LHCN-M2 (cell line): ENCODE results near the gene TESK1. TPM values are rescaled to one million over a fixed set of nuclear protein-coding genes. Genes with fewer than 3 reads are reported as not detected.

Source experiments
- DNase-seq: peaks from one replicate; pipeline ENCODE4 v3.0.0-alpha.2; 2012; ENCODE audit warnings: low read depth
- polyA plus RNA-seq: library from polyadenylated mRNA; unstranded; fragments of >200 nt; gene quantifications from one replicate; pipeline ENCODE4 v1.2.1, GENCODE V29; 2012; ENCODE audit warnings: missing spikeins
- total RNA-seq: library from RNA; depleted of rRNA; stranded (reverse); fragments of >200 nt; gene quantifications from 2 replicates; pipeline ENCODE4 v1.2.3, GENCODE V29; 2014; rRNA removed

The TESK1 gene, protein sequence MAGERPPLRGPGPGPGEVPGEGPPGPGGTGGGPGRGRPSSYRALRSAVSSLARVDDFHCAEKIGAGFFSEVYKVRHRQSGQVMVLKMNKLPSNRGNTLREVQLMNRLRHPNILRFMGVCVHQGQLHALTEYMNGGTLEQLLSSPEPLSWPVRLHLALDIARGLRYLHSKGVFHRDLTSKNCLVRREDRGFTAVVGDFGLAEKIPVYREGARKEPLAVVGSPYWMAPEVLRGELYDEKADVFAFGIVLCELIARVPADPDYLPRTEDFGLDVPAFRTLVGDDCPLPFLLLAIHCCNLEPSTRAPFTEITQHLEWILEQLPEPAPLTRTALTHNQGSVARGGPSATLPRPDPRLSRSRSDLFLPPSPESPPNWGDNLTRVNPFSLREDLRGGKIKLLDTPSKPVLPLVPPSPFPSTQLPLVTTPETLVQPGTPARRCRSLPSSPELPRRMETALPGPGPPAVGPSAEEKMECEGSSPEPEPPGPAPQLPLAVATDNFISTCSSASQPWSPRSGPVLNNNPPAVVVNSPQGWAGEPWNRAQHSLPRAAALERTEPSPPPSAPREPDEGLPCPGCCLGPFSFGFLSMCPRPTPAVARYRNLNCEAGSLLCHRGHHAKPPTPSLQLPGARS
- total RNA-seq, result 21.7 and 26.8 TPM in 2 replicates
- 37.5 TPM for polyA plus RNA-seq

DNA sequence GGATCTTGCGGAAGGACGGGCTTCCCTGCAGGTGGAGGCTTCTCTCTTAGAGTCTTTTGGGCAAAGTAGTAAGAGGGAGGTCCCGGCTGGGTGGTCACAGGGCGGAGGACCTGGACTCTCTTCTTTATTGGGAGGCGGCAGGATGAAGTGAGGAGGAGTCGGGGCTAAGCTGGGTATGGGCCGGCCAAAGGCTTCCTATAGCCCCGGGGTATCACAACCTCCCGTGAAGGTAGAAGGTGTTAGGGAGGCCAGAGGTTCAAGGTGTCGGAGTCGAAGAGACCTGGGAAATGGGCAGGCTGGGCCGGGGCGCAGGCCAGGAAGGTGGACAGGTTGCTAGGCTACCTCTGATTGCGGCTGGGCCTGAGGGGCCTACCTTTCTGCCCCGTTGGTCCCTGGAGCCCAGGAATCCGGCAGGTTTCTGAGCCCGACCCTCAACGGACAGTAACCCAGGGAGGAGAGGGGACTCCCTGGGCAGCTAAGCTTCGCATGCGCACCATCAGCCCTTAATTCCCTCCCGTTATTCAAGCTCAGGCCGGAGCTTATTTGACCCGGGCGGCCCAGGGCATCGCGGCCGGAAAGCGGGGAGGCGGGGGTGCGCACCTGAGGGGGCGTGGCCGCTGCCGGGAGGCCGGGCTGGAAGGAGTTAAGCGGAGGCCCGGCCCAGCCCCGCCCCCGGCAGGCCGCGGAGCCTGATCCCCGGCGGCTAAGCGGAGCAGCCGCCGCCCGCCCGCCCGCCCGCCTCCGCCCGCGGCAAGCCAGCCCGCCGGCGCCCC is at the start of gene TESK1:
TSS of gene TESK1 (plus strand) at position 685 of the 773 bp plus-strand sequence. CDS start 358 bp downstream, outside the sequence.
- DNase-seq, result peak; percentile 52

DNA sequence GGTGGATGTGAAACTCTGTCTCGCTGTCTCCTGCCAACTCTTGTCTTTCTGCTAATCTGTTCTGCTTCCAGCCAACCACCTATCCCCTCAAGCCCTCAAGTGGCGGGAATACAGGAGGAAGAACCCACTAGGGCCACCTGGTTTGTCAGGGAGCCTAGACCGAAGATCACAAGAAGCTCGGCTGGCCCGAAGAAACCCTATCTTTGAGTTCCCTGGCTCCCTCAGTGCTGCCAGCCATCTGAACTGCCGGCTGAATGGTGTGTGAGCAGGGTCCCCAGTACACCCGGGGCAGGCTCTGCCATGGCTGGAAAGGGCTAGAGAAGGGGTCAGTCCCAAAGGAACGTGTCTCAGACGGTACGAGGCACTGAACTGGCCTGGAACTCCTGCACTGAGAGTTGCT is 49.2 kb upstream of the TESK1 start:
- DNase-seq, result no peak

DNA sequence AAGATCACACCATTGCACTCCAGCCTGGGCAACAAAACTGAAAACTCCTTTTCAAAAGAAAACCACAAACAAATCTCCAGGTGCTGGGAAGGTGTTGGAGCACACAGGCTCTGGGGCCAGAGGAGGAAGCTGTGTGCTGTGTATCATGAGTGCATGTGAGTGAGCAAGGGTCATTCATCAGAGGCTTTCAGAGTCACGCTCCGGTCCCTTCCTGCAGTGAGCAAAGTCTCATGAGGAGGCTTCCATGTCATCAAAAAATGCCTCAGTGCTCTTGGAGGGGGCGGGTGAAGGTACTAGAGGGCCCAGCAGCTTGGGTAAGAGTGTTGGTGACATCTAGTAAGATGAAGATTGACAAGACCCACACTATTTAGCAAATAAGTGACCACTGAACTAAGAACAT is 48.3 kb upstream of the TESK1 start:
- DNase-seq, result no peak

DNA sequence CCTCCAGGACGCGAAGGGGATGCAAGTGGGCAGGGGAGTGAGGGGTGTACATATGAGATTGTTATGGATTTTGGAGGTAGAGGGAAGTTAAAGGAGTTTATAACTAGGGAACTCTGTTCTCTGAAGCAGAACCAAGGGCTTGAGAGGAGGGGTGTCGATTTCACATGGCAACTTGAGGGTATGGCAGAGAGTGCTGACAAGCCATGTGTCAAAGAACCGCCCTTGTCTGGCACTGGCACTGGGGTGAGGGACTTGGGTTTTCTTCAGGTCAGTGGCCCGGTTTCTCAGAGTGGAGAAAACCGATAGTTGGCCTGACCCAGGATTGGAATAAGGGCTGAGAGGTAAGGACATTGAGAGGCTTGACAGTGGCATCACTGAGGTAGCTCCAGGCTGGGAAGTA is 47.7 kb upstream of the TESK1 start:
- DNase-seq, result no peak

DNA sequence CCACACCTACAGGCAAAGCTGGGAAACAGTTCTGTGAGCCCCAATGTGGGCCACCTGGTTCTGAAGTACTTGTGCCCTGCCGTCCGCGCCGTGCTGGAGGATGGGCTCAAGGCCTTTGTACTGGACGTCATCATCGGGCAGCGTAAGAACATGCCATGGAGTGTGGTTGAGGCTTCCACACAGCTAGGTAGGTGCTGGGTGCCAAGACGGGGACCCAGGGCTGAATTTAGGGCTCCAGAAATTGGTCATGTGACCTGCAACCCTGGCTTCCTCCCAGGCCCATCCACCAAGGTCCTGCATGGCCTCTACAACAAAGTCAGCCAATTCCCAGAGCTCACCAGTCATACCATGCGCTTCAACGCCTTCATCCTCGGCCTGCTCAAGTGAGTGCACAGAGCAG is 46.9 kb upstream of the TESK1 start:
- no peak for DNase-seq

DNA sequence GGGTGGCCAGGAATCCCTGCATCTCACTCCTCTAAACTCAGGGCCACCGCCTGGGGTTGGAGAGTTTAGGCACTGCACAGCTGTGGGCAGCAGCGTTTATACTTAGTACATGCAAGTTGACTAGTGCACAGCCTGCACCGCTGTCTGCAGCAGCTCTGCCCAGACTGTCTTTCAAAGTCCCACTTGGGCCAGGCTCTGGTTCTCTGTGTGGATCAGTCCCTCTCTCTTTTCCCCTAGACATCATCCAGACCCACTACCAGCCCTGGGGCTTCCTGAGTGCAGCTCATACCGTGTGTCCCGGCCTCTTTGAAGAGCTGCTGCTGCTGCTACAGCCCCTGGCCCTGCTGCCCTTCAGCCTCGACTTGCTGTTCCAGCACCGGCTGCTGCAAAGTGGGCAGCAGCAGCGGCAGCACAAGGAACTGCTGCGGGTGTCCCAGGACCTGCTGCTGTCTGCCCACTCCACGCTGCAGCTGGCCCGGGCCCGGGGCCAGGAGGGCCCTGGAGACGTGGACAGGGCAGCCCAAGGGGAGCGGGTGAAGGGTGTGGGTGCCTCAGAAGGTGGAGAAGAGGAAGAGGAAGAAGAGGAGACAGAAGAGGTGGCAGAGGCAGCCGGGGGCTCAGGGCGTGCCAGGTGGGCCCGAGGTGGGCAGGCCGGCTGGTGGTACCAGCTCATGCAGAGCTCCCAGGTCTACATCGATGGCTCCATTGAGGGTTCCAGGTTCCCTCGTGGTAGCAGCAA is 45.1 kb upstream of the TESK1 start:
- no peak for DNase-seq

DNA sequence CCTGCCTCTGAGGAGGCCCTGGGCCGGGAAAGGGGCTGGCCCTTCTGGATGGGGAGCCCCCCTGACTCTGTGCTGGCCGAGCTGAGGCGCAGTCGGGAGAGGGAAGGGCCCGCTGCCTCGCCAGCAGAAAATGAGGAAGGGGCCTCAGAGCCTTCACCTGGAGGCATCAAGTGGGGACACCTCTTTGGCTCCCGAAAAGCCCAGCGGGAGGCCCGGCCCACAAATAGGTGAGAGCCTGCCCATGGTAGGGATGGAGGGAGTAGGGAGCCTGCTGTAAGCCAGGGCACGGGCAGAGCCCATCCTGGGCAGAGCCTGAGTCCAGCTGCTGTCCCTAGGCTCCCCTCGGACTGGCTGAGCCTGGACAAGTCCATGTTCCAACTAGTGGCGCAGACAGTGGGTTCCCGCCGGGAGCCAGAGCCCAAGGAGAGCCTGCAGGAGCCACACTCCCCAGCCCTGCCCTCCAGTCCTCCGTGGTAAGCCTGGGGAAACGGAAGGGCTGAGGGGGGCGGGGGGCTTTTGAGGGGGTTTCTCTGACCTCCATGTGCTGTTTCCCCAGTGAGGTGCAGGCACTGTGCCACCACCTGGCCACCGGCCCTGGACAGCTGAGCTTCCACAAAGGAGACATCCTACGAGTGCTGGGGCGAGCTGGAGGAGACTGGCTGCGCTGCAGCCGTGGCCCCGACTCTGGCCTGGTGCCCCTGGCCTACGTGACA is 44.3 kb upstream of the TESK1 start:
- DNase-seq, result no peak

DNA sequence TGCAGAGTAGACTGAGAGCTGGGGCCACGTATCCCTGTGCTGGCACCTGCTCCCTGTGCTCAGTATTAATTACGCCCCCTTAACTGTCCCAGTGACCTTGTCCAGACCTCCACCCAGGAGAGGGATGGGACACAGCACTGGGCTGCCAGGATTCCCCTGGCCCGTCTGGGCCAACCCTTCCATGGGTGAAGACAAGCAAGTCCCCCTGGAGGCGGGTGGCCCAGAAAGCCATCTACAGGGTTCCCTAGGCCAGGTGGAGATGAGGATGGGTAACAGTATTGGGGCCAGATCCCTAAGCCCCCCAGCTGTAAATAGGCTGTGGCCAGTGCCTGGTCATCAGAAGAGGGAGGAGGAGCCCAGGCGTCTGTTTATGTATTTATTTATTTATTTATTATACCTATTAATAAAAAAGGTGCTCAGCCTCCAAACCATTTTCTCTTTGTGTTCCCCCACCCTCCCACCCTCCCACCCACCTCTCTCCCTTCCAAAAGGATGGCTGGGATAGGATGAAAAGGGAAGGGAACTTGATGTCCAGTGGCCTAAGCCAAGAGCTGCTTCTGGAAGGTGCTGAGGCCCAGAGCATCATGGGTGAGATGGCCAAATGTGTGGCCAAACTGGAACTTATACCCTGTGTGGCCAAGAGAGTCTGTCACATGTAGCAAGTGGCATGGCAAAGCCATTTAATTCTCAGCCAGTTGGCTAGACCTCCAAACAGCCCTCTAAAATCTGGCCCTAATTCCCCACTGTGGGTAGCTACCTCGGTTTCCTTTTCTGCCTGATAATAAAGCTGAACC is 43.4 kb upstream of the TESK1 start:
- no peak for DNase-seq

DNA sequence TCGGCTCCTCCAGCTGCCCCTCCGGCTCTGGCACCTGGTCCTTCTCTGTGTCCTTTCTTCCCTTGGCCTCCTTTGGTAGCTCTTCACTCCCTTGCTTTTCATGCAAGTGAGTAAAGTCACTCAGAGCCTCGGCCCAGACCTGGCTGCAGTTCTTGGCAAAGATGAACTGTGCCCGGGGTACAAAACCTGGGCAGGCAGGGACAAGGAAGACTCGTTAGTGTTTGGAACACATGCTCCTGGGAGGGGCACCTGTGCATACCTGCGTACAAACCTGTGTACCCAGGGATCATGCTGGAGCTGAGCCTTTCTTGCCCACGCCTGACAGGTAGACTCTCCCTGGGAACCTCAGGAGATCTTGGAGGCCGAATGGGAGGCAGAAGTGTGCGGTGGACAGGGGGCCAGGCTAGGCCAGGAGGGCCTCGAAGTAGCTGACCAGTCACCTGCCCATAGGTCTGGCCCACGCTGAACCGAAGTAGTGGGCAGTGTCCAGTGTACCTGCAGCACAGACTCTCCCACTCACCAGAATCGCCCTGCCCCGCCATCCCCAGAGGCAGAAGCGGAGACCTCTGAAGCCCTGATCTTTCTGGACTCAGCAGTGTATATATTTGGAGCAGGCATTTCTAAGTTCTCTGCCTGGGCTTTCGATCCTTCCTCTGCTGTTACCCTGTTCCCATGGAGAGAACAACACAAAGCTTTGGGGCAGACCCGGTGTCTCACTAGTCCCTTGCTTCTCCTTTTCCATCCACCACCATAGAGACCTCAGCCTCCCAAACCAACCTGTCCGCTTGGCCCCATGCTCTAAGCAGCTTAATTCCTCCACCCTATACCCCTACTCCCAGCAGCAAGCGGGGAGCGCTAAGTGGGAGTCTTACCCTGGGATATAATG is 41.9 kb upstream of the TESK1 start:
- DNase-seq, result no peak

DNA sequence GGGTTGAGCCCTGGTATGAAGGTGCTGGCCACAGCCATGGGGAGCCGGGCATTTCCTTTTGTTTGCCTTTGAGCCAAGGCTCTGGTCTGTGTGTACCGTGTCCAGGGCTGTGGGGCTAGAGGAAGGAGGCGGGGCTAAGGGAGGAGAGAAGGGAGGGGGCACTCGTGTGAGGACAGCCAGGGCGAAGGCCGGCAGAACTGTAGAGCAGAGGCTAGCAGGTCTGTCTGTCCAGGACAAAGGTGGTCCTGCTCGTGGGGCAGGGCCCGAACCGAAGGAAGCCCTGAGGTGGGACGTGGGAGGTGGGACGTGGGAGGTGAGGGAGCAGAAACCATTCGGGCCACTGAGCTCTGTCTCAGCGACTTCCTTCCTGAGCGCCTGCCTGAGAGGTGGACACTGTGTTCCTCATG is 41.3 kb upstream of the TESK1 start:
- no peak for DNase-seq

DNA sequence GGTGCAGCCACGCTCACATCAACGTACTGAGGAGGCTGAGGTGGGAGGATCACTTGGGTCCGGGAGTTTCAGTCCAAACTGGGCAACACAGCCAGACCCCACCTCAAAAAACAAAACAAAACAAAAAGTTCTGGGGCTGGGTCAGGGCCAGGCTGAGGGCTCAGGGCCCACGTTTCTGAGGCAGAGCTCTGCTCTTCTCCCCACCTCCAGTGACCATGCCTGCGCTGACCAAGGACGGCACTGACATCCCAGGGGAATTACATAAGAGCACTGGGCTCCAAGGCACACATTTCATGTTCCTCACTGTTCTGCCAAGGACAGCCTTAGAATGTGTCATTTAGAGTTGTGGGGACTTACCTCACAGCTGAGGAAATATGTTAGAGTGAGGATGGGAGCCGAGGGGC is 40.4 kb upstream of the TESK1 start:
- peak; percentile 31 for DNase-seq

DNA sequence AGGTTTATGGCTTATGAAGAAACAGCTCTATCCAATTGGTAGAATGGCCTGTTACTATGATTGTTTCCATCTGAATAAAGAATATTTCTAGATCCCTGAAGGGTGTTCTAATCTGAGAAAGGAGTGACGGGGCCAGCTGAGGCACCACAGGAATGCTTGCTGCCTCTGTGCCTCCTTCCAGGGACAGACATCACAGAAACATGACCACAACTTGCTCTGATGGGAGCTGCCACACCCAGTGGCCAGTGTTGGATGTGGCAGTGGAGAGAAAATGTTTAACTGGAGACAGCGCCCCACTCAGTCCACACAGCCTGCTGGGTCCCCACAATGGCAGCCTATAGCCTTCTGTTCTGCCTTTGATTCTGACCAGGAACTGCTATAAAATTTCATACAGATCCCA is 38.6 kb upstream of the TESK1 start:
- peak; percentile 96 for DNase-seq

DNA sequence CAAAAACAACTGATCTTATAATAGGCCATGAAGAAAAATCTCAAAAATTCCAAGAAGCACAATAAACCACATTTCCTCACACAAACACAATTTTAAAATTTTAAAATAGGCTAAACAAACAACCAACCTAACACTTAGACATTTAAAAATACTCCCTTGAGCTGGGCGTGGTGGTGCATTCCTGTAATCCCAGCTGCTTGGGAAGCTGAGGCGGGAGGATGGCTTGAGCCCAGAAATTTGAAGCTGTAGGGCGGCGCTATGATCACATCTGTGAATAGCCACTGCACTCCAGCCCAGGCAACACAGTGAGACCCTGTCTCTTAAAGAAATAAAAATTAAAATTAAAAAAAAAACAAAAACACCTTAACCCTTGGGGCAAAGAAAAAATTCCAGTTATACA is 36.9 kb upstream of the TESK1 start:
- DNase-seq, result peak; percentile 63

DNA sequence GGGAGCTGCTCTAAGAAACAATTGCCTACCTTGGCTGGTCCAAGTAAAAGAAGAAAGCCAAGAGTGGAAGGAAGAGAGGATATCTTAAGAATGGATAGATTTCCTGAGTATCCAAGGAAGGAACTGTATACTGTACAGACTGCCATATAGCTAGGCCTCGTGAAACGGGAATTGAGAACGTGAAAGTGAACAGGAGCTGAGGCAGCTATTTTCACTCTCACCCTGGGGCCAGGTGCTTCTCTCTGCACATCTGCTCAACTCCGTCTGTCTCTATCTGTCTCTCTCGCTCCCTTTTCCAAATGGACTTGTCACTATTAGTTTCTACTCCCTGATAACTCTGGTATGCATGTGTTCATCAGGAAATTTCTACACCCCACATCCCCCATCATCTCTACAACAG is 35.9 kb upstream of the TESK1 start:
- DNase-seq, result no peak

DNA sequence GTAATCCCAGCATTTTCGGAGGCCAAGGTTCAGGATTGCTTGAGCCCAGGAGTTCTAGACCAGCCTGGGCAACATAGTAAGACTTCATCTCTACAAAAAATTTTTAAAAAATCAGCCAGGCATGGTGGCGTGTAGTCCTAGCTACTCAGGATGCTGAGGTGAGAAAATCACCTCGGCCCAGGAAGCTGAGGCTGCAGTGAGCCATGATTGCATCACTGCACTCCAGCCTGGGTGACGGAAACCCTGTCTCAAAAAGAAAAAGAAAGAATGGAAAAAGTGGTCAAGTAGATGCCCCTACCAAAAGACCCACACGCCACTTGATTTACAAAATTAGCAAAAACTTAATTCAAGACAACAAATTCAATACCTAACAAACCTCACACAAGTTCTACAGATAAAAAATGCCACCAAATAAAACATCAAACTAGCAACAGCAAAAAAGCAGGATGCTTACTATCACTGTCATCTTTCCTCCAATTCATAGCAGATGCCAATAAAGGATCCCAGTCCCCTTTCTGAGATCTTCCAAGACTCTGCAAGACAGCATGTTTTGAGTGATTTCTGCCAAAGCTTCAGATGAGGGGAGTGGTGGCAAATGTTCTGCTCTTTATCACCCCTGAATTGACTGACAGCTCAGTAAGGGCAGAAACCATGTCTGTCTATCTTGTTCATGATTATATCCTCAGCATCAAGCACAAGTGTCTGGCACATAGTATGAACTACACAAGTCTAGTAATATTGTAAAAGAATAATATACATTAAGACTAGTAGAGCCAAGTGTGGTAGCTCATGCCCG is 34.2 kb upstream of the TESK1 start:
- DNase-seq, result no peak

DNA sequence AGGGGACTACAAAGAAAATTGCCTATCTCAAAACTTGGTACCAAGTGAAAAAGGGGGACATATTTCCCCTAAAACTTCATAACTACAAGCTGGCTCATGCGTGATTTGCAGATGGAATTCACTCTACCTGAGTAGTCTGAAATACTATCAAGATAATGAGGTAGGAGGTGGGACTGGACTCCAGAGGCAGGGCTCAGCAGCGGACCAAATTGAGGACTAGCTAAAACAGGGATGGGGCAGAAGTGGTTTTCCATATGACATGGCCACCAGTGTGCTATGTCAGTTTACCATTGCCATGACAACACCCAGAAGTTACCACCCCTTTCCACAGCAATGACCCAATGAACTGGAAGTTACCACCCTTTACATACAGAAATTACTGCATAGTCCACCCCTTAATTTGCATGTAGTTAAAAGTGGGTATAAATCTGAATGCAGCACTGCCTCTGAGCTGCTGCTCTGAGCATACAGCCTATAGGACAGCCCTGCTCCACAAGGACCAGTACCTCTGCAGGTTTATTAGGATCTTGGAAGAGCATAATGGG is 30.4 kb upstream of the TESK1 start:
- no peak for DNase-seq

DNA sequence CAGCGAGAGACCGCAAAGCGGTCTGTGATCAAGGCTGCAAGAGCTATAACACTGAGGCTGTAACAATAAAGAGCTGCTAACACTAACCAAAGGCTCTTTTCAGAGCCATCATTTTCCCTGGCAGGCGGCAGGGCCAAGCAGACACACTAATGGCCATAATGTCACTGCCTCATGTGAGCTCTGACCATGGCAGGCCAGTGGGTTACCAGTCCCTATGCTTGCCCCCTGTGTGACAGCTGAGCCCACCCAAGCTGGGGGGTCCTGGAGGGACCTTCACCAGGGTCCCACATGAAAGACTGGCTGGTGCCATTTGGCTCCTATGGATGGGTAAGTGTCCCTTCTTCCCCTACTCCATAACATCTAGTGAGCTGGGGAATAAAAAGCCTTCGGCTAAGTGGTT is 29.6 kb upstream of the TESK1 start:
- no peak for DNase-seq

DNA sequence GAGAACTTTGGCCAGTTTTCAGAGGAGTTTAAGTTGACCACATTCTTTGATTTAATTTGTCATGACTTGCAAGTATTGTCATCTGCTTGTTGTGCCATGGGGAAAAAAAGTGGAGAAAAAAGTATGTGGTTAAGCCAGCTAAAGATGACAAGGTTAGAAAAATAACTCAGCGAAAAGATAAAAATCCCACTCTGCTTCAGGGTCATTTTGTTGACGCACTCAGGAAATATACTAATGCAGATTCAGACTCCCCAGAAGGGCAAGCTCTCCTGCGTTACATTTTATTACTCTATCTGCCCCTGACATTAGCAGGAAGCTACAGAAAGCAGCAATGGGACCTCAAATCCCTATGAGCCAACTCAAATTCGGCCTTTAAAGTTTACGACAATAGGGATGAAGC is 27.6 kb upstream of the TESK1 start:
- no peak for DNase-seq
